ENCODE measurements around the gene PIGM. TPM values are rescaled to one million over a fixed set of nuclear protein-coding genes. Genes with fewer than 3 reads are reported as not detected.

Gene PIGM
- polyA plus RNA-seq, 6 donors from 2014 or later = 0.98 to 2.0 (median 1.5) TPM

DNA sequence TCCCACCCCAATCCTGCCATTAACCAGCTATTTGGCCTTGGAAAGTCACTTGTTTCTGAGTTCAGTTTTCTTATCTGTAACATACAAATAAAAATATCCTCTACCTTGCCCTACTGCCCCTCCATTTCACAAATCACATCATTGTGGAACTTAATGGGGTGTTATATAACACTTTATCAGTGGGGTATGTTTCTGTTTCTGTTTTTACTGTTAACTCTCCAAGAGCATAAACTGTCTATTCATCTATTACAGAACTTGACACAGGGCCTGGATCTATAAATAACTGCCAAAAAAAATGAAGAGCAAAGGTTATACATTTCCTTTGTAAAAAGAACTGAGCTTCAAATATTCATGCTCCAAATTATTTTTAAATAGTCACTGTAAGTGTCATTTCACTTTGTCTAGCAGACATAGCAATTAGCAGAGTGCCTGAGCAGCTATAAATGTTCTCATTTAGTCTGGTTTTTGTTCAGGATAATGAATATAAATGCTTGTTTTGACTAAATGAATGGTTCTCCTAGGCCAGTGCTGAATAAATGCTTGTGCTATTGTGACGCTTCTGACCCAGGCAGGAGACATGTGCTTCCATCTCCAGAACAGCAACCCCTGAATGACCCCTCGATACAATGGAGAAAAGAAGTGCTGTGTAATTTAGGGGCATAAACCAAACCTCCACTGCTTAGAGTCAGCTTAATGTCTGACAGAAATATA, 7.4 kb downstream of the PIGM start:
- no peak for DNase-seq
- no peak for ATAC-seq (ENCODE audit: low read depth in 2 of 2)
- H3K4me3 Mint-ChIP-seq = no peak overlapping the region

DNA sequence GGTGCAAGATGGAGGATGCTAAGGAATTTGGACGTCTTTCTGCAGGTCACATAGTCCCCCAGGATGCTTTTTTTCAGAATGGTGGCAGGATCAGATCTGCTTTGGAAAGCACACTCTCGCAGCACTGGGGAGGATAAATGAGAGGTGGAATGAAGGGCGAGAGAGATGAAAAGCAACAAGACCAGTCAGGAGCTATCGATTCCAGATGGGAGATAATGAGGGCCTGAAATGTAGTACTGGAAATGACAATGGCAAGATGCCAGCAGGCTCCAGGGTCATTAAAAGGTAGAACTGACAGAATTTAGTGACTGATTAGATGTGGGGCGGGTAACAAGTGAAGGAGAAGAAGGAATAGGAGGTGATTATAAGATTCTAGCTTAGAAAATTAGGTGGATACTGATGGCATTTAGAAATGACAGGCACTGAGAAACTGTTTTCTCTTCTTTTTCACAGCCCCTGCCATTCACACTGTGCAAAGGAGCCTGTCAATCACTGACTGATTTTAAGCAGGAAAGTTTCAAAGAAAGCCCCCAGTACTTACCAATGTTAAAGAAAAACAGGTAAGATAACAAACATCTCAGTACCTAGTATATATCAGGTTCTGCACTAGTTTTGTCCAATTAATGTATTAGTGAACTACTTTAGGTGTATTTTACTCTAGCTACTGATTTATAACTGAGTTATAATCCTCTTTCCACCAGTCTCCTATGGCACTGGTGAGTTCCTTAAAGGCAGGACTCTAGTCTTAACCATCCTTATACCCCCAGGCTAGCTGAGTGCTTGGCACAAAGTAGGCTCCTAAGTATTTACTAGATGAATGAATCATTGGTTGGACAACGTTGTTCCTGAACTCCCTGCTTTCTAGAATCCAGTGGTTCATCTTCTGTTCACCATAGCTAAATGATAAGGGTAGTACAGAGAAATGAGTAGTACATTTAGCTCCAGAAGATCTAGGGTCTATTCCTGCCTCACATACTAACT, 9.2 kb downstream of the PIGM start:
- ATAC-seq (ENCODE audit: low read depth in 2 of 2) (no peak), DNase-seq (no peak)
- H3K27ac Mint-ChIP-seq = no peak overlapping the region
- H3K27me3 Mint-ChIP-seq = peaks cover 8 to 33% (median 12%) of the 10 kb centered on the region in 3 donors
- H3K4me1 Mint-ChIP-seq = peaks cover 0 to 3% (median 0%) of the 10 kb centered on the region in 3 donors
- no peaks in the 10 kb centered on the region for H3K9me3 Mint-ChIP-seq
- H3K4me3 Mint-ChIP-seq = no peak overlapping the region
- peaks cover 0 to 4% of the 10 kb centered on the region in 2 donors for H3K36me3 Mint-ChIP-seq

More for the DNA sequence above, 7.4 kb downstream of the PIGM start:
- Mint-ChIP-seq H3K27me3 (peaks cover 0 to 16% (median 0%) of the 10 kb centered on the region in 3 donors), H3K36me3 (peaks cover 0 to 4% of the 10 kb centered on the region in 2 donors), H3K4me1 (peaks cover 0 to 3% (median 0%) of the 10 kb centered on the region in 3 donors), H3K27ac (no peak overlapping the region), H3K9me3 (no peaks in the 10 kb centered on the region)

DNA sequence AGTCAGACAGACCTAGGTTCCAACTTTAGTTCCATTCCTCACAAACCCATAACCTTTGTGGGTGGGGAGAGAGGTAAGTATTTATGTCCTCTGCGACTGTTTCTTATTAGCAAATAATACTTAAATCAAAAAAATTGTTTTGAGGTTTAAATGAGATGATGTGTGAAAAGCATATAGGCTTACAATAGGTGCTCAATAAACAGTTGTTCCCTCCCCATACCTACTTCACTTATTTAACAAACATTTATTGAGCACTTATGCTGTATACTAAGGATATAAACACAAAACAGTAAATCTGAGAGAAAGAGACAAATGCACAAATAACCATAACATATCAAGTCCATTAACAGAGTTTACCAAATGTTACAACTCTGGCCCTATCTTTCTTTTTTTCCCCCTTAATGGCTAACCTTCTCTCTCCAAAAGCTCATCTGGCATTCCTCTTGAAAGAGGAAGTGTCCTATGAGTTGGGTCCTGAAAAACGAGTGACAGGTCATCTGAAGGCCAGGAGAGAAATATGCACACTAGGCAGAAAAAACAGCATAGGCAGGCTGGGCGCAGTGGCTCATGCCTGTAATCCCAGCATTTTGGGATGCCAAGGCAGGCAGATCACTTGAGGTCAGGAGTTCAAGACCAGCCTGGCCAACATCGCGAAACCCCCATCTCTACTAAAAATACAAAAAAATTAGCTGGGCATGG, 10.3 kb downstream of the PIGM start:
- no peaks in the 10 kb centered on the region for H3K36me3 Mint-ChIP-seq
- H3K27ac Mint-ChIP-seq = no peak overlapping the region
- peaks cover 0 to 3% (median 0%) of the 10 kb centered on the region in 3 donors for H3K4me1 Mint-ChIP-seq
- peaks cover 12 to 42% (median 18%) of the 10 kb centered on the region in 3 donors for H3K27me3 Mint-ChIP-seq
- no peaks in the 10 kb centered on the region for H3K9me3 Mint-ChIP-seq
- ATAC-seq (ENCODE audit: low read depth in 2 of 2) (no peak), DNase-seq (no peak)
- no peak overlapping the region for H3K4me3 Mint-ChIP-seq

DNA sequence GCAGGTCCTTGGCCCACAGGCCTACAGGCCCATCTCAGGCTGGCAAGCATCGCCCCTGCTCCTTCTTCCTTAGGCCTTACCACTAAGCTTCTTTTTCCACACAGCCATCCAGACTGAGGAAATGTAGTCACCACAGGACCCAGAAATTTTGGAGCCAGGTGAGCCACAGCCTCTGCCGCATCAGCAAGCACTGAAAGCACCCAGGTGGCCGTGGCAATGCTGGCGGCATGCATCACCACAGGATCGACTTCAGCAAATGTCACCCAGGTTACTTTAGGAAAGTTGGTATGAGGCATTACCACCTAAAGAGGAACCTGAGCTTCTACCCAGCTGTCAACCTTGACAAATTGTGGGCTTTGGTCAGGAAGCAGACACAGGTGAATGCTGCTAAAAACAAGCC, 11.6 kb downstream of the PIGM start:
- Mint-ChIP-seq H3K36me3 (no peaks in the 10 kb centered on the region), H3K9me3 (no peaks in the 10 kb centered on the region), H3K4me3 (no peak overlapping the region), H3K27ac (no peak overlapping the region), H3K27me3 (peaks cover 12 to 42% (median 22%) of the 10 kb centered on the region in 3 donors), H3K4me1 (peaks cover 0 to 3% (median 0%) of the 10 kb centered on the region in 3 donors)
- DNase-seq (no peak), ATAC-seq (ENCODE audit: low read depth in 2 of 2) (no peak)

DNA sequence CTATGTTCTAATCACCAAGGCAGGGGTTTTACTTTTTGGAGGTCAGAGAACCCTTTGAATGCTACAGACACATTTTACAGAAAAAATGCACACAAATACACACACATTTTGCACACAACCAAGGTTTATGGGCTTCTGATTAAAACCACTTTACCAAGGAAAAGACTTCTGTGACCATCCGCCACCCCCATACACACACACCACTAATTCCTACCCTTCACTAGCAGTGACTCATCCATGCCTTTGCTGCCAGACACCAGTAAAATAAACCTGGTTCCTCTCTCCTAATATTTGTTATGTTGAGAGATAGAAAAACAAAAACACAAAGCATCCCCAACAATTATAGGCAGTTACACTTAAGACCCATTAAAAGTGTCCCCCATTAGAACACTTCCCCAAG, 12.9 kb downstream of the PIGM start:
- Mint-ChIP-seq H3K4me1 (peaks cover 0 to 3% (median 0%) of the 10 kb centered on the region in 3 donors), H3K27ac (no peak overlapping the region), H3K9me3 (no peaks in the 10 kb centered on the region), H3K36me3 (no peaks in the 10 kb centered on the region), H3K27me3 (peaks cover 12 to 43% (median 24%) of the 10 kb centered on the region in 3 donors), H3K4me3 (no peak overlapping the region)
- ATAC-seq (ENCODE audit: low read depth in 2 of 2) (no peak), DNase-seq (no peak)

DNA sequence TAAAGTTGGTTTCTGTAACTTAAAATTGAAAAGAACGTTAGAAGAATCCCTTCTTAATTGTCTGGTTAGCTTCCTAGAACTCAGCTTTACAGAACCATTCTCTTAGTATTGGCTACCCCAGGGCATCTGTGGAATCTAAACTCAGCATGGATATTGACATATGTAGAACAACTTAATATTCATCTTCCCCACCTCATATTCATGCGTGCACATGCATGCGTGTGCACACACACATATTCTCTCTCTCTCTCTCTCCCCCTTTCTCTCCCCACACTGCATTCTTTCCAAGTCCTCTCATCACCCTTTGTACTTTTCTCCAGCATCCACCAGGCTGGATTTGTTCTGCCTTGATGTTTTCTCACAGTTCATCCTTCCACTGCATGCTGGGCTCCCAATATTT, 13.4 kb downstream of the PIGM start:
- ATAC-seq (ENCODE audit: low read depth in 2 of 2) = no peak
- no peak overlapping the region for H3K27ac Mint-ChIP-seq
- peaks cover 0 to 3% (median 0%) of the 10 kb centered on the region in 3 donors for H3K4me1 Mint-ChIP-seq
- H3K36me3 Mint-ChIP-seq = no peaks in the 10 kb centered on the region
- no peak overlapping the region for H3K4me3 Mint-ChIP-seq
- no peaks in the 10 kb centered on the region for H3K9me3 Mint-ChIP-seq
- H3K27me3 Mint-ChIP-seq = peaks cover 16 to 49% (median 29%) of the 10 kb centered on the region in 3 donors
- no peak for DNase-seq

DNA sequence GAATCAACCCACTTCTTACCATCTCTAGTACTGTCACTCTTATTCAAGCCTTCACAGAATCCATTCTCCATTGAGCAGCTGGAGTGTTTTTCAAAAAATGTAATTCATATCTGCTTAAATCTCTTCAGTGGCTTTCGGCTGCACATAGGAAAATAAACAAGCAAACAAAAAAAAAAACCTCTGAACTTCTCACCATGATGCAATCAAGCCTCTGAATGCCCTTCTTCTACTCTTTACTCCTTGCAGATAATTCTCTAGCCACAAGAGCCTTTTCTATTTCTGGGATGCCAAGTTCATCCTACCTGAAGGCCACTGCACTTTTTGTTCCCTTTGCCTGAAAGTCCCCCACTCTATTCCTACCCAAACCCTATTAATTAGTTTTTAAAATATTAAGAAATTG, 14.2 kb downstream of the PIGM start:
- Mint-ChIP-seq H3K4me1 (peaks cover 0 to 3% (median 0%) of the 10 kb centered on the region in 3 donors), H3K27me3 (peaks cover 19 to 51% (median 31%) of the 10 kb centered on the region in 3 donors), H3K27ac (no peak overlapping the region), H3K4me3 (no peak overlapping the region), H3K9me3 (no peaks in the 10 kb centered on the region), H3K36me3 (no peaks in the 10 kb centered on the region)
- no peak for ATAC-seq (ENCODE audit: low read depth in 2 of 2)
- DNase-seq = no peak

DNA sequence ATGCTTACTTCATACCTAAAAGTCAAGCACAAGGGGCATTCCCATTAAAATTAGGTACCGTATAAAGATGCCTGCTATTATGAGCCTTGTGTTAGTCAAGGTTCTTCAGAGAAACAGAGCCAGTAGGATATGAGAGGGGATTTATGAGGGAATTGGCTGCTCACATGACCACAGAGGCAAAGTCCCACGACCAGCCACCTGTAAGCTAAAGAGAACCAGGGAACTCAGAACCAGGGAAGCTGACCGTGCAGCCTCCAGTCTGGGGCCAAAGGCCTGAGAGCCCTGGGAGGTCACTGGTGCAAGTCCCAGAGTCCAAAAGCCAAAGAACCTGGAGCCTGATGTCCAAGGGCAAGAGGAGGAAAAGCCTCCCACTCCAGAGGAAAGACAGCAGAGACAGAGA, 20.0 kb downstream of the PIGM start:
- DNase-seq (no peak), ATAC-seq (ENCODE audit: low read depth in 2 of 2) (no peak)
- H3K27ac Mint-ChIP-seq = no peak overlapping the region

DNA sequence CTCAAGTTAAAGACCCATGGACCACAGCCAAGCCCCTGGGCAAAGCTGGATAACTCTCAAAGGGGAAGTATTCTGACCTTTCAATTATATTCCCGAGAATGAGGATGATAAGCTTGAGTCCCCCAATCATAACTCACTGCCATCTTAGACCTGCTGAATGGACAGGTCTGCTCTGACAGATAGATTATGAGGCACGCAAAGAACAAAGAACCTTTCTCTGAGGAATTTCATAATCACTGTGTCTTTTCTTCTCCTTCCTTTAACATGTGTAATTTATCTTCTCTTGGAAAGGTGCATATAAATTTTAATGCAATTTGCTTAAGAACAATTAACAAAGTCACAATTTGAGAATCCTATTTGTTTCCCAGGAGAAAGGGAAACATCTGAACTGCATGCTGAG, 22.0 kb downstream of the PIGM start:
- no peaks in the 10 kb centered on the region for H3K9me3 Mint-ChIP-seq

More for the DNA sequence above, 20.0 kb downstream of the PIGM start:
- H3K4me3 Mint-ChIP-seq = no peak overlapping the region
- no peaks in the 10 kb centered on the region for H3K36me3 Mint-ChIP-seq
- H3K27me3 Mint-ChIP-seq = peaks cover 18 to 44% (median 22%) of the 10 kb centered on the region in 3 donors
- H3K9me3 Mint-ChIP-seq = no peaks in the 10 kb centered on the region
- no peaks in the 10 kb centered on the region for H3K4me1 Mint-ChIP-seq

DNA sequence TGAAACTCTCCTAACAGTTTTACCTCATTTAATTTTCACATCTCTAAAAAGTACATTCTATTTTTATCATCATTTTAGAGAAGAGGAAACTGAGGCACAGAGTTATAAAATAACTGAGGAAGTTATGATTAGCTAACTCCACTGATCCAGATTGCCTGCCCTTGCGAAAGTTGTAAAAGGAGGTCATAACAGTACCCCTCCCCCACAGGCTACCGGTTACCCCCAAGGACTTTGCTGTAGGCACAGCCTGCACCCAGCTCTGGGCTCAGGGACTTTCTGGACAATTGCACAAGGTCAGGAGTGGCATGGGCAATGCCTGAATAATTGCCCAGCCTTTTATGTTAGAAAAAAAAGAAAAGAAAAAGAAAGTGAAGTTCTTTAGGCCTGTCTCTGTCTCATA, 22.7 kb downstream of the PIGM start:
- ATAC-seq (ENCODE audit: low read depth in 2 of 2) (no peak), DNase-seq (no peak)
- no peak overlapping the region for H3K4me3 Mint-ChIP-seq
- no peaks in the 10 kb centered on the region for H3K36me3 Mint-ChIP-seq
- H3K4me1 Mint-ChIP-seq = no peaks in the 10 kb centered on the region
- H3K27me3 Mint-ChIP-seq = peaks cover 17 to 47% (median 22%) of the 10 kb centered on the region in 3 donors
- no peaks in the 10 kb centered on the region for H3K9me3 Mint-ChIP-seq
- H3K27ac Mint-ChIP-seq = no peak overlapping the region

More for the DNA sequence above, 22.0 kb downstream of the PIGM start:
- Mint-ChIP-seq H3K27me3 (peaks cover 17 to 41% (median 22%) of the 10 kb centered on the region in 3 donors), H3K4me1 (no peaks in the 10 kb centered on the region), H3K4me3 (no peak overlapping the region), H3K27ac (no peak overlapping the region), H3K36me3 (no peaks in the 10 kb centered on the region)
- no peak for ATAC-seq (ENCODE audit: low read depth in 2 of 2)
- no peak for DNase-seq

DNA sequence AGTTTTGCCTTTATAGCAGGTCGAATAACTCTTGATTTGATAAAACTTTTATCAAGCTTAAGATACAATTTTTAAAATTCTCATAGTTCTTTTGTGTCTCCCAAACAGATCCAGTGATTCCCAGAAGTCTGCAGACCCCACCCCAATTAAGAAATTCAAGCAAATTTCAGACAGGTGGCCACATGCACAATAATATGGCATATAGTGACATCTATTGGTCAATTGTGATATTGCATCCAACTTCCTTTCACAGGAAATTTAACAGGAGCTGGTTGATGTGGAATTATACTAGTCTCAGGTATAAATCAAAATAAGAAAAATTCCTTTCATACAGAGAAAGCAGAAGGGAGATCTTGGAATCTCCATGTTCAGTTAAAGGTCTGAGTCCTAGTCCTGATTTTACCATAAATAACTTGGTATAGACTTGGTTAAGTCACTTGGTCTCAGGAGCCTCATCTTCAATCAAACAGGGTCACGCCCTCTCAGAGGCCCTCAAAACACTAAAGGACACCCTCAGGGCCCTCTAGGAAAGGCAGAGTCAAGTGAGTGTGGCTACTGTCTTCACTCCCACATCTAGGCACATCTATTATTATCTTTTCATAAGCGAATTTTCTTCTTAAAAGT, 24.1 kb downstream of the PIGM start:
- ATAC-seq (ENCODE audit: low read depth in 2 of 2) (no peak), DNase-seq (peak; percentile 33)
- Mint-ChIP-seq H3K4me3 (no peak overlapping the region), H3K27ac (no peak overlapping the region), H3K27me3 (peaks cover 7 to 40% (median 20%) of the 10 kb centered on the region in 3 donors), H3K9me3 (peaks cover 0 to 2% (median 0%) of the 10 kb centered on the region in 7 donors), H3K4me1 (no peaks in the 10 kb centered on the region), H3K36me3 (no peaks in the 10 kb centered on the region)

DNA sequence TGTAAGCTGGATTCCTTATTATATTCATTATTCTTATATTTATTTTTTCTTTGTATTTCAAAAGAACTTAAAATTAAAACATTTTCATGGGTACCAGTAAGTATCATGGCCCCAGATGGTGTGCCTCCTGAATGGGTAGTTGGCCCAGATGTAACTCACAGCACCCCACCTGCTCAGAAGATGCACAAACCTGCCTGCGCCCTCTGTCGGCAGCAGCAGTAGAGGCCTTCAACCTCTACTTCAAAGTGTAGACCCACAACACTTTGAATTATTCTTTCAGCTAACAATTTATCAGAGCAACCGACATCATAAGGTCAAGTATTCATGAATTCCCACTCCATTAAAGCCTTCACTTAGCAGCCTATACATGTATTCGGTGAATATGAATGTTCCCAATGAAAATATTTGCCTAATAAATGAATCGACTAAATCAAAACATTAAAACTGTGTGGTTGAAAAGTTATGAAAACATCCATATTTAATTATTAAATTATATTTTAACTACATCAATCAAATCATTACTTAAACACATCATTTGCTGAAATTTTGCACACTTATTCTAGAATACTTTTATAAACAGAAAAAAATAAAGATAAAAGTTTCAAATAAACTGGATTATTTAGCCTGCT, 25.4 kb downstream of the PIGM start:
- H3K9me3 Mint-ChIP-seq = peaks cover 0 to 2% (median 0%) of the 10 kb centered on the region in 7 donors
- H3K27ac Mint-ChIP-seq = no peak overlapping the region
- no peaks in the 10 kb centered on the region for H3K4me1 Mint-ChIP-seq
- no peak overlapping the region for H3K4me3 Mint-ChIP-seq
- H3K36me3 Mint-ChIP-seq = no peaks in the 10 kb centered on the region
- DNase-seq = peak; percentile 61
- peak; percentile 96 to 99 for ATAC-seq (ENCODE audit: low read depth in 2 of 2)
- peaks cover 13 to 38% (median 29%) of the 10 kb centered on the region in 3 donors for H3K27me3 Mint-ChIP-seq

Measured in naive B cell (primary cell).